Endothelial cell (in vitro differentiated cells): ENCODE measurements around the gene ANK2. TPM values are rescaled to one million over a fixed set of nuclear protein-coding genes. Genes with fewer than 3 reads are reported as not detected.

Experiments
- DNase-seq: peaks from one replicate; pipeline ENCODE4 v3.0.0; 2021; ENCODE audit warnings: low spot score
- H3K27ac Mint-ChIP-seq: one replicate; pipeline ENCODE4 v1.8.0; 2021; ENCODE audit warnings: mixed read lengths, inconsistent platforms; ENCODE audit not compliant: unreplicated experiment
- H3K27me3 Mint-ChIP-seq: one replicate; pipeline ENCODE4 v1.8.0; 2021; ENCODE audit warnings: mild to moderate bottlenecking, moderate library complexity, mixed read lengths, inconsistent platforms; ENCODE audit not compliant: unreplicated experiment
- H3K36me3 Mint-ChIP-seq: one replicate; pipeline ENCODE4 v1.8.0; 2021; ENCODE audit warnings: mild to moderate bottlenecking, low read depth, mixed read lengths, inconsistent platforms; ENCODE audit not compliant: unreplicated experiment
- H3K4me1 Mint-ChIP-seq: one replicate; pipeline ENCODE4 v1.8.0; 2021; ENCODE audit warnings: mild to moderate bottlenecking, mixed read lengths, inconsistent platforms; ENCODE audit not compliant: unreplicated experiment
- H3K4me3 Mint-ChIP-seq: one replicate; pipeline ENCODE4 v1.8.0; 2021; ENCODE audit warnings: mild to moderate bottlenecking, mixed read lengths, inconsistent platforms; ENCODE audit not compliant: unreplicated experiment
- H3K9me3 Mint-ChIP-seq: one replicate; pipeline ENCODE4 v1.8.0; 2021; ENCODE audit warnings: mixed read lengths, inconsistent platforms; ENCODE audit not compliant: unreplicated experiment
- total RNA-seq: library from RNA; stranded (reverse); fragmentation: NEBNext Ultra II Directional; extraction: Animal tissue kit (Norgen Biotek cat#: 25700); gene quantifications from one replicate; pipeline ENCODE4 v1.2.1, GENCODE V29; 2021; ENCODE audit not compliant: unreplicated experiment
- TF ChIP-seq, protein P1 (sequence below): fragments of 200-600 bp; sonication (generic); IDR thresholded peaks from one replicate; pipeline ENCODE4 v1.5.0; 2021; ENCODE audit warnings: antibody characterized with exemption; ENCODE audit not compliant: unreplicated experiment

ANK2 gene
- total RNA-seq, 1 donor from 2014 or later, result 47.2 TPM

DNA sequence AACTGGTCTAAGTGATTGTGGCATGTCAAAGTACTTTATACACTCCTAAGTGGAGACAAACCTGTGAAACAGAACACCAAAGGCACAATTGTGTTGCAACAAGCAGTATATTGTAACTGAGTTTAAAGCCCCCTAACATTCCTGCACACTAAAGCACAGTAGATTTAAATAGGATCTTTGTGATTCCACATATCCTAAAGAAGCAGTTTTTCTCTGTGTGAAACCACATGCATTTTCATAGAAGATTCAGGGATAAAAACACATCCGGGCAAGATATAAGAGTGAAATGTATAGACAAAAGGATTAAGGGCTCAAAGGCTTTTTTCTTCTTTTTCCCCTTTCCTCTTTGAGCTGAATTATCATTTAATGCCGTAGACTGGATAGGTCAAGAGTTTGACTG is 82.2 kb downstream of the ANK2 start:
- no peak overlapping the region for H3K4me3 Mint-ChIP-seq
- TF ChIP-seq, protein P1, sequence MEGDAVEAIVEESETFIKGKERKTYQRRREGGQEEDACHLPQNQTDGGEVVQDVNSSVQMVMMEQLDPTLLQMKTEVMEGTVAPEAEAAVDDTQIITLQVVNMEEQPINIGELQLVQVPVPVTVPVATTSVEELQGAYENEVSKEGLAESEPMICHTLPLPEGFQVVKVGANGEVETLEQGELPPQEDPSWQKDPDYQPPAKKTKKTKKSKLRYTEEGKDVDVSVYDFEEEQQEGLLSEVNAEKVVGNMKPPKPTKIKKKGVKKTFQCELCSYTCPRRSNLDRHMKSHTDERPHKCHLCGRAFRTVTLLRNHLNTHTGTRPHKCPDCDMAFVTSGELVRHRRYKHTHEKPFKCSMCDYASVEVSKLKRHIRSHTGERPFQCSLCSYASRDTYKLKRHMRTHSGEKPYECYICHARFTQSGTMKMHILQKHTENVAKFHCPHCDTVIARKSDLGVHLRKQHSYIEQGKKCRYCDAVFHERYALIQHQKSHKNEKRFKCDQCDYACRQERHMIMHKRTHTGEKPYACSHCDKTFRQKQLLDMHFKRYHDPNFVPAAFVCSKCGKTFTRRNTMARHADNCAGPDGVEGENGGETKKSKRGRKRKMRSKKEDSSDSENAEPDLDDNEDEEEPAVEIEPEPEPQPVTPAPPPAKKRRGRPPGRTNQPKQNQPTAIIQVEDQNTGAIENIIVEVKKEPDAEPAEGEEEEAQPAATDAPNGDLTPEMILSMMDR, result no peak
- no peaks in the 10 kb centered on the region for H3K36me3 Mint-ChIP-seq
- no peak for DNase-seq
- H3K27me3 Mint-ChIP-seq, result no peaks in the 10 kb centered on the region
- no peak overlapping the region for H3K27ac Mint-ChIP-seq
- H3K4me1 Mint-ChIP-seq, result no peaks in the 10 kb centered on the region
- no peaks in the 10 kb centered on the region for H3K9me3 Mint-ChIP-seq

DNA sequence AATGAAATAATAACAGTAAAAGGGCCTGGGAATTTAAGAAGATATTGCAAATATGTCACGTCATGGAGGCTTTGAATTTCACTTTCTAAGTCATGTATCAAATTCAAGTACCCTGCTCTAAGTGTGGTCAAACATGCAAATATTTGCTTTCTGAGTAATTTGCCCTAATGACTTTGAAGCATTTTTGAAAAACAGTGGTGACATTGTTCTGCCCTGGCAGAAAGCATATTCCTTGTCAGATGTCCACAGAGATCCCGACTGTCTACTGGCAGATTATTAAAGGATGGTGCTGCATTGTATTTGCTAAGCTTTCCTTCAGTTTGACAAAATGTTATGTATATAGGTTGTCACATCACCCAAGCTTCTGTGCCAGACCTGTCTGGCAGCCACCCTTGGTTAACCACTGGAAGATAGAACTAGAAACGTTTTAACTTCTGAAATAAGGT is 92.5 kb downstream of the ANK2 start:
- TF ChIP-seq, protein P1, result no peak
- H3K27me3 Mint-ChIP-seq, result no peaks in the 10 kb centered on the region
- no peak overlapping the region for H3K27ac Mint-ChIP-seq
- no peak overlapping the region for H3K4me3 Mint-ChIP-seq
- DNase-seq, result no peak
- H3K9me3 Mint-ChIP-seq, result no peaks in the 10 kb centered on the region
- H3K4me1 Mint-ChIP-seq, result peaks cover 12% of the 10 kb centered on the region
- no peaks in the 10 kb centered on the region for H3K36me3 Mint-ChIP-seq

DNA sequence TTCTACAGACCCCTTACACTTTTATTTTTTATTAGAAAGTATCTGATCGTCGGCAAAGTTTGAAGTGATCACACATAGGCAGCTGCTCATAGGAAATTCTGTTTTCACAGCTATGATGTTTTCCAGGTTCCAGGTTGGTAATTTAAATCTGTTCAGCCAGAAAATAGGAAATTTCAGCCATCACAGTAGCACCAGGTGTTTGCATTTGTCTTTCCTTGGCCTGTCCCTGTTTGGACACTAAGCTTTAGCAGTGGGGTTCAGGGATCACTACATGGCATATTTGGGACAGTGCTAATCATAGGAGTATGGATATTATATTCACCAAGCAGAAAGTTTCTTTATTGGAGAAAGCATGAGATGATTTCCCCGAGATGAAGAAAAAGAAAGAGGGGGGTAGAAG is 92.9 kb downstream of the ANK2 start:
- Mint-ChIP-seq H3K9me3 (no peaks in the 10 kb centered on the region), H3K27ac (no peak overlapping the region), H3K4me3 (no peak overlapping the region), H3K4me1 (peaks cover 13% of the 10 kb centered on the region), H3K27me3 (no peaks in the 10 kb centered on the region), H3K36me3 (no peaks in the 10 kb centered on the region)
- TF ChIP-seq, protein P1, result no peak
- DNase-seq, result no peak

DNA sequence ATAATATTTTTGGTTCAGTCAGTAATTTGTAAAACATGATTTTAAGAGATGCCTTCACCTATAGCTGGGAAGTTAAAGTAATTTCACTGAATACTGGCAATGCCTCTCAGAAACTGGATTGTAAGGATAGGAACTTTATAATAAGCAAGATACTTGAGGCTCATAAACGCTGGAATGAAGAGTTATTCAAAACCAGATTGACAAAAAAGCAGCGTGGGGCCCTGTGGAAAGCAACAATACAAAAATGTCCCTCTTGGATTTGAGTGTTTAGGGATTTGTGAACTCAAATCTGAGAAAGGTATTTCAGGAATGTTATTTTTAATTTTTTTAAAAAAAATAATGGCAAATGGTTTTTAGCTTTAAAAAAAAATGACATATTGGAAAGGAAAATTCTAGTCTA is 94.6 kb downstream of the ANK2 start:
- Mint-ChIP-seq H3K27me3 (no peaks in the 10 kb centered on the region), H3K27ac (no peak overlapping the region), H3K4me1 (peaks cover 13% of the 10 kb centered on the region), H3K9me3 (no peaks in the 10 kb centered on the region), H3K36me3 (no peaks in the 10 kb centered on the region), H3K4me3 (no peak overlapping the region)
- no peak for DNase-seq
- TF ChIP-seq, protein P1, result no peak

DNA sequence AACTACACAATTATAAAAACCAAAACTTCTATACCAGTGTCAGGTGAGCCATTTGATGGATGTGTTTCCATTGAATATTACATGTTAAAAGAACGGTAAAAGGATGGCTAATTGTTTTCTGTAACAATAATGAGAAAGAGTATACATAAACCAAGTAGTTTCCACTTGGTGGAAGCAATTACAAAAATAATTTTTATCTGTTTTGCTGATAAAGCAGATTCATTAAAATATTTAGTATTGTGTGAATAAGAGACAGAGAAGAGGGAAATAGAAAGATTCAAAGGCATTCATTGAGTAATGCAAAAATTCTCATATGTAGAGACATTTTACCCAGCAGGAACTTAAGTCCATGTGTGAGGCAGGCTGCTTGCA is 95.7 kb downstream of the ANK2 start:
- Mint-ChIP-seq H3K27me3 (no peaks in the 10 kb centered on the region), H3K4me1 (peaks cover 13% of the 10 kb centered on the region), H3K4me3 (no peak overlapping the region), H3K9me3 (no peaks in the 10 kb centered on the region), H3K27ac (no peak overlapping the region), H3K36me3 (no peaks in the 10 kb centered on the region)
- TF ChIP-seq, protein P1, result no peak
- DNase-seq, result no peak
